Pulmonary artery endothelial cell (primary cell): ENCODE results near the gene NEURL1. TPM values are rescaled to one million over a fixed set of nuclear protein-coding genes. Genes with fewer than 3 reads are reported as not detected.

Source experiments
- total RNA-seq: library from RNA; depleted of rRNA; stranded (reverse); fragments of >200 nt; gene quantifications from 2 replicates; pipeline ENCODE4 v1.2.3, GENCODE V29; 2014

The NEURL1 gene
- total RNA-seq, 1 donor from 2014 or later, result 0.20 TPM

Other genes starting within 250 kb of the NEURL1 start
- 0.07 and 0.13 TPM in 2 replicates for gene RPEL1, start 247.8 kb upstream of the NEURL1 start, total RNA-seq
- gene INA, start 216.6 kb upstream of the NEURL1 start, total RNA-seq, result 0.13 and 0.18 TPM in 2 replicates
- 13.3 and 14.9 TPM in 2 replicates for gene PCGF6, start 142.6 kb upstream of the NEURL1 start, total RNA-seq
- gene TAF5, start 125.7 kb upstream of the NEURL1 start, total RNA-seq, result 4.7 and 10.5 TPM in 2 replicates
- 158 and 197 TPM in 2 replicates for gene ATP5MK, start 97.2 kb upstream of the NEURL1 start, total RNA-seq
- gene PDCD11, start 97.1 kb upstream of the NEURL1 start, total RNA-seq, result 53.0 and 75.7 TPM in 2 replicates
- gene CALHM2, start 41.3 kb upstream of the NEURL1 start, total RNA-seq, result 9.6 and 15.7 TPM in 2 replicates
- gene CALHM1, start 34.8 kb upstream of the NEURL1 start, total RNA-seq, result not detected in 2 replicates
- gene CALHM3, start 14.5 kb upstream of the NEURL1 start, total RNA-seq, result not detected in 2 replicates